ENCODE measurements around the gene DCTN4. TPM values are rescaled to one million over a fixed set of nuclear protein-coding genes. Genes with fewer than 3 reads are reported as not detected.
A peak's percentile ranks its signal among the peaks of the same experiment; 100 is the strongest.

DCTN4 gene
- polyA plus RNA-seq, 1 donor, result 40.4 TPM

DNA sequence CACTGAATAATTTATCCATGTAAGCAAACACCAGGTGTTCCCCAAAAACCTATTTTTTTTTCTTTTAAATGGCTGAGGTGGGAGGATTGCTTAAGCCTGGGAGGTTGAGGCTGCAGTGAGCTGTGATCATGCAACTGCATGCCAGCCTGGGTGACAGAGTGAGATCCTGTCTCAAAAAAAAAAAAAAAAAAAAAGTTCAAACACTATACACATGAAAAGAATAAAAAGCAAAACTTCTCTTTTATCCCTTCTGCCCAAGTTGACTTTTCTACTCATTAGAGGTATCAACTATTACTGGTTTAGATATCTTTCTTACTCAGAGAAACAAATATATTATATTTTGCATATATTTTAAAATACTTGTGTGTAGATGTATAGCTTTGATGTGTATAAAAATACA lies 17.8 kb downstream of the DCTN4 start:
- DNase-seq (ENCODE audit: low read depth), result no peak

DNA sequence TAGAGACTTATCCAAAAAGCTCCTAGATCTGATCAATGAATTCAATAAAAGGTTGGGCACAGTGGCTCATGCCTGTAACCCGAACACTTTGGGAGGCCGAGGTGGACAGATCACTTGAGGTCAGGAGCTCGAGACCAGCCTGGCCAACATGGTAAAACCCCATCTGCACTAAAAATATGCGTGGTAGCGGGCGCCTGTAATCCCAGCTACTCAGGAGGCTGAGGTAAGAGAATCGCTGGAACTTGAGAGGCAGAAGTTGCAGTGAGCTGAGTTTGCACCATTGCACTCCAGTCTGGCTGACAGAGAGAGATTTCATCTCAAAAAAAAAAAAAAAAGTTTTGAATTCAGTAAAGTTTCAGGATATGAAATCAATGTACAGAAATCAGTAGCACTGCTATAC lies 20.0 kb downstream of the DCTN4 start:
- no peak for DNase-seq (ENCODE audit: low read depth)

DNA sequence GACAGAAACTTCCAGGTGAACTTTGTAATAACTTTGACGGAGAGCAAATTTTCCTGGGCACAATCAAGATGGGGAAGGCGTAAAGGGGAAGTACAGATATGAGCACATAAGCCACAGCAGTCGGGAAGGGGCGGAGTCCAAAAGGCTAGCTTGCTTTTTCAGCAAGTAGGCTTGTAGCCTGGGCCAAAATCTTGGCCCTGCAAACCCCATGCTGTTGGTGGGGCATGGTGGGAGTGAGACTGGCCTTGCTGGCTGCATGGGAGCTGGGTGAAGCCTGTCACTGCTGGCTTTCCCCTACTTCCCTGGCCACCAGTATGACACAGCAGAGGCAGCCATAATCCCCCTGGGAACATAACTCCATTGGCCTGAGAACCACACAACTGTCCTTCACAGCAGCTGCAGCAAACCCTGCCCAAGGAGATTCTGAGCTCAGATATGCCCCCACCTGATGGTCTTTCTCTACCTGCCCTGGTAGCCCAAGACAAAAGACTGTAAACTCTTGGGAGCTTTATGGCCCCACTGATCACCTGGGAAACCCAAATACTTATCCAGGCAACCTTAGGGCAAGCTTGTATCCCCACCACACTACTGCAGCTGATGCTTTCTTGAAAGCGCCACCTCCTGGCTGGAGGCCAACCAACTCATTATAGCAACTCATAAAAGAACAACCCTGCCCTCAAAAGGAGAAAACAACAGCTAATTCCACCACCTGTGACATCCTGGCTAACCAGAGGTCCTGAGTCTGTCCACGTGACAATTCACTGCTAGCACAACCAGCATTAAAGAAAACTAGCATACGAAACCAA lies 24.0 kb downstream of the DCTN4 start:
- no peak for DNase-seq (ENCODE audit: low read depth)

DNA sequence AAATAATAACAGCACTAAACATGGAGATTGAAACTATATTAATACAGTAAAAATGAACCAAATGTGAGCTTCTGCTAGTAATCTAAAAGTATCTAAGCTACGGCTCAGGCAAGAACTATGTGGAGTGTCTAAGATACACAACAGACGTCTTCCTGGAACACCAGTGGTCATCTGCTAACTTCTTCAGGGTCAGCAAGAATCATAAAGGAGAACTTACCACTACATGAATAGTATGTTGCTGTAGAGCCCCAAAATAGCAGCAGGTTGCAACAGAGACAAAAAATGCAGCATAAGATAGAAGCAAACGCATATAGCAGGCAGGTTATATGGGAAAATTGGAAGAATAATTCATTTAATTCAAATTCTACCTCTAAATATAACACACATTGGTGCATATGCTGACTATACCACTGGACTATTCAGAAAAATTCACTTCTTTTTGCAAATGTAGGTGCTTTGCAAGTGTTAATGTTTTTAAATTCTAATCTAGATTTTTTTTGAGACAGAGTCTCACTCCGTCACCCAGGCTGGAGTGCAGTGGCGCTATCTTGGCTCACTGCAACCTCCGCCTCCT lies 27.1 kb downstream of the DCTN4 start:
- no peak for DNase-seq (ENCODE audit: low read depth)

DNA sequence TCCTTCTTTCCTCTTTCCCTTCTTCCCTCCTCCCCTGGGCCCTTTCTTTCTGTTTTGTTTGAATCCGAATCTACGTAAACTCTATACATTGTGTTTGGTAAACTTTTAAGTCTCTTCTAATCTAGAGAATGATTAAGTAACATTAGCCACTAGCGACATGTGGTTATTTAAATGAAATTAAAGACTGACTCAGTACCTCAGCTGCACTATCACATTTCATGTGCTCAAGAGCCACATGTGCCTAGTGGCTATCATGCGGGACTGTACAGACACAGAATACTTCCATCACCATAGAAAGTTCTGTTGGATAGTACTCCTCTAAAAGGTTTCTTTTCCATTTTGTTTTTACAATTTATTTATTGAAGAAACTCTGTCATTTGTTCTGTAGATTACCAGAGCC lies 29.0 kb downstream of the DCTN4 start:
- no peak for DNase-seq (ENCODE audit: low read depth)

DNA sequence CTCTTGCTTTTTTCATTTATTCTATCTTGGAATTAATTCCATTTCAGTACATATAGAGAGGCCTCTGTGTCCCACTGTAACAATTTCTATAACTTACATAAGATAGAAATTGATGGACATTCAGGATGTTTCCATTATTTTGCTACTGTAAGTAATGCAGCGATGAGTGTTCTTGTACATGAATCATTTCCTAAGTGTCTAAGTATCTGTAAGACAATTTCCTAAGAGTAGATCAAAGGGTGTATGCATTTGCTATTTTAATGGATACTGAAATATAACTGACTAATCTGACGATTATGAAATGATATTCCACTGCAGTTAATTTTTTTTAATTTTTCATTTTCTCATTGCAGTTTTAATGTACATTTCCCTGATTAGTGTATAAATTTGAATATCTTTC lies 35.0 kb downstream of the DCTN4 start:
- DNase-seq (ENCODE audit: low read depth), result no peak

DNA sequence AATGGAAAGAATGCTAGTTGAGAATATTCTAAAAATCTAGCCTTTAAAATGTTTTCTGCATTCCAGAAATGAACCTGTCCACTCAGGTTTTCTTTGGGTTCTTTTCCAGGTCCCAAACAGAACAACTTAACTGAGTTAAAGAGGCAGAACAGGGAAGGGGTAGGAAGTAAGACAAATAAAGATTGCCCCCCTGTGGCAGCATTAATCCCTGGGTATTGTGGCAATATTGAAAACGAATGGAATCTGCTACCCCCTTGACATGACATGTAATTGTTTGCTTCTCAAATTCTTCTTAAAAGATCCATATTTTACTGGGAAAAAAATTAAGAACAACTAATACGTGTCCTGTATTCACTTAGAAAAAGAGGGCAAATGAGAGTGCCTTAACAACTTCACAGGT lies 48.7 kb downstream of the DCTN4 start:
- DNase-seq (ENCODE audit: low read depth), result no peak

DNA sequence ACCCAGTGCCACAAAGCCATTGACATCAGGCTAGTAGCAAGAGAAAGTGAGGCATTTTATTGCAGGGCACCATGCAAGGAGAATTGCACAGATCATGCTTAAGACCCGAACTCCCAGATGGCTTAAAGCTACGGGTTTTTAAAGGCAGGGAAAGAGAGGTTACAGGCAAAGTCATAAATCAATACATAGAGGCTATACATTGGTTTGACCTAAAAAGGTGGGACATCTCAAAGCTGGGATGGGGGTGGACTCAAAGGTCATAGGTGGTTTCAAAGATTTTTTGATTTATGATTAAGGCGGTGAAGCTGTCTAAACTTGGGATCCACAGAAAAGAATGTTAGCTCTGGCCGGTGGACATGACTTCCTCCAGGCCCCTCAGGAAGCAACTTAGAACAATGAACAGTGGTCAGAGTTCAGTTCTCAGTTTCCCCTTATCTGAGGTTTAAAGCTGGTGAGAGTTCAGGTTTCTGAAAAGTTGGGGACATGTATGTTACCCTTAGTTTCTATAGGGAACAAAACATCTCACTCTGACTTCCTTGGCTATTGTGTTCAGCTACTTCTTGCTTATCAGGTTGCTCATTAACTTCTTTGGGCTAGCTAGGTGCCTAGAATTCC lies 51.9 kb downstream of the DCTN4 start:
- DNase-seq (ENCODE audit: low read depth), result no peak

DNA sequence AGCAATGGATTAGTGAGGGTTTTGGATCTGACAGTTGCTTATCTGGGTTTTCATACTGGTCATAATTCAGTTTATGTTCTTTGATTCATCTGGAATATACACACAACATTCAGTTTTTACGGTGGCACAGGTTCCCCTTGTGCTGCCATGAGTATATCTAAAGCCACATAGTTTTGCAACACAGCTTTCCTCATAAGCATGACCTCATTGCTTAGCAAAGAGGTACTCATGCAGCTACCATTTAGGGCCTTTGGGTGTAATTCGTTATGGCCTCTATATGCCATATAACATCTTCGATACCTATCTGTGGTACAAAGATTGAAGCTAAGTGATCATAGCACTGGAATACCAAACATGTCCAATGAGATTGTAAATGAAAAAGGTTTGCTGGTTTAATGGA lies 55.1 kb downstream of the DCTN4 start:
- no peak for DNase-seq (ENCODE audit: low read depth)

DNA sequence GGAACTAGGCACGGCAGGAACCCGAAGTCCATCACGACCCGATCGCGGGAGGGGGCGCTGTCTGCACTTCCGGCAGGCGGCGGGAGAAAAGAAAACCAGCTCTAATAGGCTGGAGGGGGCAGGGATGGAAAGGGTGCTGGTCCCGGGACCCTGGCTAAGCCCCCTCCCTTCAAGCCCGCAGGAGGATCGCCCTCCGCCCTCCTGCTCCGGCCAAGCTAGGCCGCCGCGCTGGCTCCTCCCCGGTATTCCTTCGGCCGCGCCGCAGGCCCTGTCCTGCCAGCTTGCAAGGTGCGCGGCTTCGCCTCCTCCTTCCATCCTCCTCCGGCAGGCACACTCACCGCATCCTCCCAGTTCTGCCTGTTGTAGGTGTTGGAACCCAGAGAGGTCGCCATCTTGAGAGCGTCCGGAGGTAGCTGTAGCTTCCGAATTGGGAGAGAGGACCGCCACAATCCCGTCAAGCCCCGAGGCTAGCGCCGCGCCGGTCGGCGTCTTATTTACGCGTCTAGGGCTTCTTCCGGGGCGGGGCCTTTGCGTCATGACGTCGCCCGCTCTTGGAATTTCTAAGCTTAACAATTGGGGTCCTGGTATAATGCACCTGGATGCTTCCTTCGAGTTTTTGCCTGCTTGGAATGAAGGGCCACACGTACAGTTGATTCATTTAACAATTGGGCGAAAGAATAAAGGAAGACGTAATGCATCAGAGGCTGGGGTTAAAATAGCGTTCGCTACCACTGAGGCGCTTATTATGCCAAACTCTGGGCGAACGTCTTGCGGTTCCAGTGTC lies 58.0 kb downstream of the DCTN4 start, which contains the start of gene RBM22:
RBM22 (minus strand) TSS at position 469 of the 784 bp plus-strand sequence; CDS start at position 392, 77 bp downstream.
- DNase-seq (ENCODE audit: low read depth), result peak; percentile 82

DNA sequence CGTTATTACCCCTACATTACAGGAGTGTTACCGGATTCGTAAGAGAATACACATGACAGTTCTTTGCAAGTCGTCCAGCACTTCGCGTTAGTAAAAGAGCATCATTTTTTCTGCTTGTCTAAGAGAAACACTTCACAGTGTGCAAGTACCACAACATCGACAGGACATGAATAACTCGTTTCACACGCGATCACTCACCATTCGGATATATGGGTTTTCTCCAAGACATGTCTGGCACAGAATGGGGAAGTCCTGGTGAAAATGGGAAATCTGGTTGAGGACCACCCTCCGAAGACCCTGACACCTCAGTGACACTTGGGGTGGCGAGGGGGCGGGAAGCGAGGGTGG lies 58.6 kb downstream of the DCTN4 start:
- DNase-seq (ENCODE audit: low read depth), result no peak

DNA sequence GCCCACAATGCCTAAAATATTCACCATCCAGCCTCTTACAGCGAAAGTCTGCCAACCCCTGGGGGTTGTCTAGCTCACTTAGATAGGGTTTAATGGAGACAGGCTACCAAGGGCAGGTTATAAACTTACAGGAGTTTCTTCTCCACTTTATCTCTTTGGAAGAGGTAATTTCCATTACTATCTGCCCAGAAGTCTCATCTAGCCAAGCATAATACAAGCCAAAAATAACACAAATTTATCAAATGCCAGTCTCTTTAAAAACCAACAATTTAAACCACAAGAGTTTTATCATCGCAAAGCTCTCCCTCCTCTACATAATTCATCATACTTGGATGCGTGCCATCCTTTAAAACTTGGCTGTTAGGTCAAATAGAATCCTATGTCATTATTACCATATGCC lies 64.2 kb downstream of the DCTN4 start:
- no peak for DNase-seq (ENCODE audit: low read depth)

DNA sequence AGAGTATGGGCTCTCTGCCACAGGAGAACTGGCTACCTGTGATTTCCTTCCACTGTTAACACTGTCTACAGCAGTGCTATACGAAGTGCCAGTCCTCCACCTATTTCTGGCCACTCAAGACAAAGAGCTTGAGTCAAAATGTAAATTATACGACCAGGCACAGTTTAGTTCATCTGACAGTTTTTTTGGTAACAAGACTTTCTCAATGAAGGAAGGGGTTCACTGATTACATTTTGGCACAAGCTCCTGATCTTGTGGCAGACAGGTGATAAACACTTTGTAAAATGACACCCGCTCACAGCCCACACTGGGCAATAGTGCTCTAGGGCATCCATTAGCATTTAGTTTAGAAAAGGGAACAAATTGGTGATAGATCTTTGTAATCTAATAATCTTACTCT lies 66.5 kb downstream of the DCTN4 start:
- DNase-seq (ENCODE audit: low read depth), result no peak

DNA sequence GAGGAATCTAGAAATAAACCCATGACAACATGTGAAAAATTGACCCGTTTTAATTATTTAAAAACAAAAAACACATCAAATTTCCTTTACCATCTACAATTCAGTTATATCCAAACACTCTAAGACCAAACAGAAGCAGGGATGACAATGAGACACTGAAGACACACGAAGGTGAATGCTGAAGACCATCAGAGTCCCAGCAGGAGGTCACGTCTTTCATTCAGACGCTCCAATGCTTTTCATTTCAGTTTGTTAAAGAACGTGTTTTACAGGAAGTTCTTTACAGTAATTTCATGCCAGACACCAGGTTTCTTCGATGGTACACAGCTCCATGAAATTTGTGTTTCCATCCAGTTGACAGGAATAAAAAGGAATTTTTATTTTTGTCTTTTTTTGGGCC lies 68.1 kb downstream of the DCTN4 start:
- DNase-seq (ENCODE audit: low read depth), result no peak

DNA sequence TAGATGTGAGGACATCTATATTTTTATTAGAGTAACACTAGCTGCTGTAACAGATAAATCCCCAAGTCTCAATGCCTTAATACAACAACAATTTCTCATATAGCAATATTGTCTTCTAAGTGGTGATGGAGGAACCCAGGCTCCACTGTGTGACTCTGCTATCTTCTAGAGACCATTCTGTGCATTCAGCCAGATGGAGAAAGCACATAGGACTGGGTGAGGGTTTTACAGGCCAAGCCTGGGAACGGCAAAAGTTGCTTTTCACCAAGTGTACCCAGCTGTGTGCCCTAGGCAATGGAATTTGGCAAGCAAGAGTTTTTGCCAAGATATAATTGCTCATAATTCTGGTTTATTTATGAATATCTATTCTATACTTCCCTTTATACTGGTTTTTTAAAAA lies 69.7 kb downstream of the DCTN4 start:
- no peak for DNase-seq (ENCODE audit: low read depth)

DNA sequence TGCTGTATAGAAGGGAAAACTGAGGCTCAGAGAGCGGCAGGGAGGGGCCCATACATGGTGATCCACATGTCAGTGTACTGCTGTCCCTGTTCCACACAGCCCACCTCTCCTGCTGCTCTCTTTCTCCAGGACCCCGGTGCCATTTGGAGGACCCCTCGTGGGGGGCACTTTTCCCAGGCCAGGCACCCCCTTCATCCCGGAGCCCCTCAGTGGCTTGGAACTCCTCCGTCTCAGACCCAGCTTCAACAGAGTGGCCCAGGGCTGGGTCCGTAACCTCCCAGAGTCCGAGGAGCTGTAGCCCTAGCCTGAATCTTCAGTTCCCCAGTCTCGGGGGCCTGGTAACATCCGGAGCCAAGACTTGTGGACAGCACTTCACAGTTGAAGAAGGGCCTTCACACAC lies 82.2 kb downstream of the DCTN4 start:
- DNase-seq (ENCODE audit: low read depth), result no peak

DNA sequence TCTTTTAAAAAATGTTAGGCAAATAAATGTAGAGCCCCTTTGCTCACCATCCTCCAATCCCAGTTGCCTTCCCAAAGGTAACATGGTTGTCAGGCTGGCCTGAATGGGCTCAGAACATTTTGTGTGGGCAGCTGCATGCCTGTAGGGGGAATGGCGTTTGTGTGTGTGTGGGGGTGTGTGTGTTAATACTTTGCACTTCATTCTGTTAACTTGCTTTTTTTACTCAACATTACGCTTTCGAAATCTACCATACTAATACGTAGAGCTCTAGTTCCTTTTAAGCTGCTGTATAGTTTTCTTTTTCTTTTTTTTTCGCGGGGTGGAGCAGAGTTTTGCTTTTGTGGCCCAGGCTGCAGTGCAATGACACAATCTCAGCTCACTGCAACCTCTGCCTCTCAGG lies 83.7 kb downstream of the DCTN4 start:
- no peak for DNase-seq (ENCODE audit: low read depth)

DNA sequence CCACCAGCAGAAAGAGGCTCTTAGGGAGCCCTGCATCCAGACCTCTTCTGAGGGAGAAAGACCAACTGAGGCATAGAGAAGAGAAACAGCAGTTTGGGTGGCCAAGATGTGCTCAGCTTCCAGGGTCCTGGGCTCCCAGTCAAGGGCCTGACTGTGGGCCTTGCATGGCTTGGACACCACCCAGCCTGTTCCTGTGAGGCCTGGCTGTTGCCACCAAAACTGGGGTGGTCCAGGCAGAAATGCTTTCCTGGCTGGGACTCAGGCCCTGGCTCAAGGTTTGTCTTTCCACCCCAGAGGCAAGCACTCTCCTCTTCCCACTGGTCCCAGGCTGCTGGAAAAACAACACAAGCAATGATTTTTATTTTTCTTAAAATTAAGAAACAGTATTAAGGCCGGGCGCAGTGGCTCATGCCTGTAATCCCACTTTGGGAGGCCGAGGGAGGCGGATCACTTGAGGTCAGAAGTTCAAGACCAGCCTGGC lies 84.4 kb downstream of the DCTN4 start:
- DNase-seq (ENCODE audit: low read depth), result peak; percentile 66

DNA sequence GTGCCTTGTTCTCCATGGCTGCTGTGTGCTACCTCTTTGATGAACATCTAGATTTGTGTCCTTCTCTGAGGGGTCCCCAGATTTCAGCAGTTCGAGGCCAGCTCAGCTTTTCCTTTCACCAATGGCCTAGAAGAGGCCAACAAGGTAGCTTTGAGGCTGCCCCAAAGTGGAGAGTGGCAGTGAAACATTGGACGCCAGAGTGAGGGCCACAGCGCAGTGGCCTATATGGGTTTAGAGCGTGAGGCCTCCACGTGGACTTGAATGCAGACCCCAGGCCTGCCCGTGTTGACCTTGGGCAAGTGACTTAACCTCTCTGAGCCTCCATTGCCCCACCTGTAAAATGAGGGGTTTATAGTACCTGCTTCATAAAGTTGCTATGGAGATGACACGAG lies 85.9 kb downstream of the DCTN4 start:
- no peak for DNase-seq (ENCODE audit: low read depth)

DNA sequence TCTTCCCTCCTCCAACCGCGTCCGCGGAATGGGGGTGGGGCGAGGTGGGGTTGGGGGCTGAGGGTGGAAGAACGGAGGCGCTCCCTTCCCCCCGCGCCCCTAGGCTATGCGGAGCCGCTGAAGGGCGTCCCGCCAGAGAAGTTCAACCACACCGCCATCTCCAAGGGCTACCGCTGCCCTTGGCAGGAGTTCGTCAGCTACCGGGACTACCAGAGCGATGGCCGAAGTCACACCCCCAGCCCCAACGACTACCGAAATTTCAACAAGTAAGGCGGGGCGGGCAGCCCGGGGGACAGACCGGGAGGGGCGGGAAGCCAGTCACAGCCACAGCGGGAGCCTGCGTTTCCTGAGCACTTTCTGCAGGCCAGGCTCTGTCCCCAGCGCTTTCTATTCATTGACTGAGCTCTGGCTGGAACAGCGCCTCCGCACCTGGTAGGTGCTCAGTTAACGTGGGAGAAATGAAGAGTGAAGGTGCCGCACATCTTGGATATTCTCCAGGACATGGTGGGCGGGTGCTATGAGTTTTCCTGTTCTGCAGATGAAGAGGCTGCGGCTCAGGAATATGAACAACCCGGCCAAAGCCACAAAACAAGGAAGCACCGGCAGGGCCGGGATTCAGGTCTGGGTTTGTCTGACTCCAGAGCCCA lies 86.5 kb downstream of the DCTN4 start:
- no peak for DNase-seq (ENCODE audit: low read depth)

DNA sequence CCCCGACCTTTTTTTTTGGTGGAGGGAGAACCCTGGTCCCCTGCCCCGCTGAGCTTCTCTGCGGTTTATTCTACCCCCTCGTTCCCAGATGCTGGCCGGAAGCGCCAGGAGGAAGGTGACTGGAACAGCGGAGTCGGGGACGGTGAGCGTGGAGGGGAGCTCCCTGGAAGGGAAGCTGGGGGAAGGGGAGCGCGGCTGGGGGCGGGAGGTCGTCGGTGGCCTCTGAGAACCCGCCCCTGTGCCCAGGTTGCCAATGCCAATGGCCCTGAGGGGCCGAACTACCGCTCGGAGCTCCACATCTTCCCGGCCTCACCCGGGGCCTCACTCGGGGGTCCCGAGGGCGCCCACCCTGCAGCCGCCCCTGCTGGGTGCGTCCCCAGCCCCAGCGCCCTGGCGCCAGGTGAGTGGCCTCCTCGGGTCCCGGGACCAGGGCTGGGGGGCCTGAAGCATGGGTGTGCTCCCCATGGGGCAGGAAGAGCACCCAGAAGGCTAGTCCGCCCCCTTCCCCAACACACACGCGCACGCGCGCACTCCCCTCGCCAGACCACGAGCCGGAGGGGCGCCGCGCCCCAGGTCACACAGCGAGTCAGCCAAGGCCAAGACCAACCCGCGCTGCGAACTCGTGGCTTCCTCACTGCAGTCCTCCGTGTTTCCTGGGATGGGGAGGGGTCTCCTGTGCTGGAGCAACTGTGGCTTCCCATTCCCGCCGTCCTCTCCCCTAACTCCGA lies 87.1 kb downstream of the DCTN4 start:
- no peak for DNase-seq (ENCODE audit: low read depth)
